HL-60 (cell line): ENCODE data around the gene SNRPB2.

ENCODE experiments used
- DNase-seq, 2 experiments: peaks; one replicate each; pipeline ENCODE4 v3.0.0-alpha.2; 2010 to 2020; ENCODE audit warnings: low read depth in 1 of 2, low spot score in 1 of 2
- H3K27ac ChIP-seq: fragments of 250-450 bp; sonication (Bioruptor Pico); replicated peaks from 2 replicates; pipeline ENCODE4 v1.5.1; 2020; ENCODE audit warnings: mild to moderate bottlenecking, moderate library complexity
- H3K27me3 ChIP-seq: fragments of 250-450 bp; sonication (Bioruptor Pico); 2 replicates; pipeline ENCODE4 v1.5.1; 2021; ENCODE audit warnings: mild to moderate bottlenecking, moderate library complexity; ENCODE audit not compliant: insufficient read depth, poor library complexity, severe bottlenecking
- H3K4me3 ChIP-seq: replicated peaks from 2 replicates; pipeline ENCODE4 v1.5.1; 2011; ENCODE audit warnings: mild to moderate bottlenecking, control low read depth, low read length; ENCODE audit not compliant: insufficient read depth
- CTCF ChIP-seq: IDR thresholded peaks from one replicate; pipeline ENCODE4 v1.5.1; 2011; ENCODE audit warnings: low read length, control low read depth, inconsistent platforms; ENCODE audit not compliant: insufficient read depth
- GABPA ChIP-seq: IDR thresholded peaks from 2 replicates; pipeline ENCODE4 v1.6.1; 2012; ENCODE audit warnings: low read depth
- POLR2AphosphoS5 ChIP-seq: IDR thresholded peaks from 2 replicates; pipeline ENCODE4 v1.6.1; 2012; ENCODE audit warnings: low read depth
- REST ChIP-seq: IDR thresholded peaks from 2 replicates; pipeline ENCODE4 v1.6.1; 2012; ENCODE audit warnings: low read depth; ENCODE audit not compliant: insufficient replicate concordance
- SPI1 ChIP-seq: IDR thresholded peaks from 2 replicates; pipeline ENCODE4 v1.6.1; 2012; ENCODE audit warnings: low read depth, mild to moderate bottlenecking, borderline replicate concordance

The SNRPB2 gene

GRCh38 chr20:16759181-16759563 is 29.3 kb downstream of the SNRPB2 start:
- no peak for DNase-seq
- TF ChIP-seq REST (no peak), POLR2AphosphoS5 (no peak), CTCF (no peak), SPI1 (no peak), GABPA (no peak)
- H3K4me3 ChIP-seq: no peak overlapping the region
- no peaks in the 10 kb centered on the region for H3K27me3 ChIP-seq
- H3K27ac ChIP-seq: no peak overlapping the region

GRCh38 chr20:16760431-16761304 is 30.8 kb downstream of the SNRPB2 start:
- H3K4me3 ChIP-seq: no peak overlapping the region
- DNase-seq: no peak
- TF ChIP-seq GABPA: no peak
- TF ChIP-seq SPI1: no peak
- TF ChIP-seq POLR2AphosphoS5: no peak
- TF ChIP-seq CTCF: no peak
- TF ChIP-seq REST: no peak
- no peaks in the 10 kb centered on the region for H3K27me3 ChIP-seq
- no peak overlapping the region for H3K27ac ChIP-seq

- DNase-seq: peak; percentile 7 to 13
- no peak for TF ChIP-seq POLR2AphosphoS5
- TF ChIP-seq REST: no peak
- TF ChIP-seq CTCF: peak; percentile 28
- Histone ChIP-seq H3K4me3 (no peak overlapping the region), H3K27me3 (no peaks in the 10 kb centered on the region), H3K27ac (no peak overlapping the region)
Measured at GRCh38 chr20:16761305-16761829, 31.5 kb downstream of the SNRPB2 start.
